Measurements from ENCODE around the gene FAM120B.

FAM120B gene

DNA sequence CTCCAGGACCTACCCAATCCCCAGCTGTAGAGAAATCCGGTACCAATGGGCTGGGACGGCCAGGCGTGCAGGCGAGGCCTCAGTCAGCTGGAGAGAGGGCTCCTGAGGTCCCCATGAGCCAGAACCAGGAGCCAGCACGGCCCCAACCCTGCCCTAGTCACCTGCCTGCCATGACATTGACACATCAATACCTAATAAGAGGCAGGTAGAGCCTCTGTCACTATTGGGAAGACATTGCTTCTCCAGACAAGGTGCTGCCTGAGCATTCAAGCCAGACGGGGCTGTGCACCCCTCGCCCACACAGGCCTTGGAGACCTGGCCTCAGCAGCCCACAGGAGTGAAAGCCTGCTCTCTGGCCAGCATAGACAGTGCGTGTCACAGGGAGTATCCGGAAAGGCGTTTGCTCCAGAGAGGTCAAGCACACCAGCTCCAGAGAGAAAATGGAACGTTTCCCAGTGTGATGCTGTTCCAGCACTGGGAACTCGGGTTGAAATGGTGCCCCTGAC lies 19.1 kb upstream of the FAM120B start:
- DNase-seq: no peak

DNA sequence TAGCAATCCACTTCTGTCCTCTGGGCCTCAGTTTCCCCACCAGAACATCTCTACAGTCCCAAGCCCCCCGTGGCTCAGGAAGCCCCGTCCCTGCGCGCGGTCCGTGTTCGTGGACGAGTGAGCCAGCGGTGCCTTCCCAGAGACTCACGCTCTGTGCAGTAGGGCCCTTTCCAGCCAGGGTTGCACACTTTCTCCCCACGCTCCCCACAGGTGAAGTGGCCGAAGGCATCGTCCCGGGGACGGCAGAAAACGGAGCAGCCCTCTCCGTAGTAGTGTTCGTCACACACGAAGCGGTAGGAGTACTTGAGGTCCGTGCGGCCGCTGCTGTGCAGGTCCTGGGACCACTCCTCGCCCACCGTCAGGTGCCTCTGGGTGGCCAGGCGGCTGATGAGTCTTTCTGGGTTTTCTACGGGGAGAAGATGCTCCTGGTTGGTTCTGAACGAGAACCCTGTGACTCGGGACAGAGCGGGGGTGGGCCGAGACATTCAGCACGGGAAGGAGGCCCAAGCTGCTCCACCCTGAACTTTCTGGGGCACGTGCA lies 18.4 kb upstream of the FAM120B start:
- DNase-seq: no peak

DNA sequence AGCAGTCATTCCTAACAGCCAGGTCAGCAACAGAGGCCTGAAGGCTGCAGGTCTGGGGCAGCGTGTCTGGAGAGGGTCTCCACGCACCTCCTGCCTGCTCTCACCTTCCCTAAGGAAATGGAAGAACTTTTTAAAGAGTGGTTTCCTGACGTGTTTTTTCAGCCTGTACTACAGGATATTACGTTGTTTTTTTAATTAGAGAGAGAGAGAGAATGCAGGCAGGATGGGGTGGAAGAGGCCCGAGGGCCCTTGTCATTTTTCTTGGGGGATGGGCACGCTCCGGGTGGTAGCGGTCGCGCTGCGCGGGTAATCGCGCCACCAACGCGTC lies 17.7 kb upstream of the FAM120B start:
- DNase-seq: no peak

DNA sequence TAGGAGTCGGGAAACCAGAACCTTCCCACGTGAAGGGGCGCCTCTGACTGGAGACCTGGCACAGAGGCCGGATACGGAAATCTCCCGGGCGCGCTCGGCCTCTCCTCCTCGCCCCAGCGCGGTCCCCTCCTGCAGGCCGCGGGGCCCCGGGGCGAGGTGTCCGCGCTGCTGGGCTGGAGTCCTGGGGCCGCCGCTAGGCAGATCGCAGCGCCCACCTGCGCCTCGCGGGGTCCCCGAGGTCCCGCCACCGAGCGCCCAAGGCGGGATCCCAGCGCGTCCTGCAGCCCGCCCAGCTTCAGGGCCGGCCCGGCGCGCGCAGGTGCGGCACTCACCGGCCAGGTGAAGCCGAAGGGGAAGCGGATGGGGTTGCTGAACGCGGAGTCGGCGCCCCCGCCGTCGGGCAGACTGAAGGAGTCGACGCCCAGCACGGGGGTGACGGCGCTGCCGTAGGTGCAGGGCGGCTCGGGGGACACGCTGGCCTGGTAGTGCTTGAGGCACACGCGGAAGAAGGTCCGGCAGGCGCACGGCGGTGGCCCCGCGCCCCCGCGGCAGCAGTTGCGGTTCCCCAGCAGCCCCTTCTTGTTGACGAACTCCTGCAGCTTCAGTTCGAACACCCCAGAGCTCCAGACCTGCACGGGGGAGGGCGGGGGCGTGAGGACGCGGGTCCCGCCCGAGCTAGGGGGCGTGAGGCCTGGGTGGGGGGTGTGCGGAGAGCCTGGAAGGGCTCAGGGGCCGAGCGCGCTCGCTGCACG lies 17.2 kb upstream of the FAM120B start:
- DNase-seq: no peak

DNA sequence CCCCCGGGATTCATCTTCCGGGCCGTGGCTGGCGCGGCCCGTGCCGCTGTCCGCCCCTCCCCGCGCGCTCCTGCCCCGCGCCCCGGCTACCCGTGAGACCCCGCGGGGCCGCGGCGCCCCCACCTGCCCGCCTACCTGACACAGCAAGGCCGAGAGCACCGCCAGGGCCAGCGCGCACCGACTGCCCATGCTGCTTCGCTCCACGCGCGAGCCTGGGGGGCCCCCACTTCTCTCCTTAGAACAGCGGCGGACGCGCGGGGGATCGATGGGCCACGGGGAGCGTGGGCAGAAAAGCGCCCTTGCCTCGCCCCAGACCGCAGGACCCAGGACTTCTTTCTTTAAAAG lies 16.6 kb upstream of the FAM120B start:
- no peak for DNase-seq

DNA sequence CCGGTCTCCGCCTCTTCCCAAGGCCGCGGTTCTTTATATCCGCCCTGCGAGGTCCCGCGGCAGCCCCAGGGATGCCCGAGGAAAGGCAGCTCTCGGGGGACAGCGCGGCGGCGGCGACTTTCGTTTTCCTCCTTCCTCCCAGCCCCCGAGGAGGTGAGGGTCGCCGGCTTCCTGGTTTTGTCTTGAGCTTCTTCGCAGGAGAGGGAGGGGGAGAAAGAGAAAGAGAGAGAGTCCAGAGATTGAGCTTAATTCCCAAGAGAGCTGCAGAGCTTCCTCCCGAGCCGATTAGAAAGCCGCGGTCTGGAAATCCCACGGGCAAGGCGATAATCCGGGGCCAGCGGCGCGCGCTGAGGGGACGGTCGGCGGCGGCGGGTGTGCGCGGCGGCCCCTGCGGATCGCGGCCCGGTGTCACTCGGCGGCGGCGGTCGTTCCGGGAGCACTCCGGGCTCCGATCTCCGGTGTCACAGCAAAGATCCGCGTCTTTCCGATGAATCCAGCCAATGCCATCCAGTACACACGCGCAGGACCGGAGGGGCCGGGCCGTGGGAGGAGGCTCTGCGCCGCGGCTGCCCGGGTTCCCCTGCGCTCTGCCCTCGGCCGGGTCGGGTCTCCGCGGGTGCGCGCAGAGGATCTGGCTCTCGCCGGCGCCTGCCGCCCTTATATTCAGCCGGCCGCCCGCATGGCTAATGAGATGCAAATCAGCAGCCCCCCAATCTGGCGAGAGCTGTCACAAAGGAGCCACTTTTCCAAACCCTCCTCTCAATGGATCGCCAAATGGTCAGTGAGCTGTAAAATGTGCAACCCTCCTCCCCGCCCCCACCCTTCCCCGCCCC lies 16.0 kb upstream of the FAM120B start, which contains the start of gene DLL1:
Gene DLL1, minus strand, starts transcription at position 783 of the 833 bp plus-strand sequence. CDS start 939 bp downstream, outside the sequence.
- DNase-seq: no peak

DNA sequence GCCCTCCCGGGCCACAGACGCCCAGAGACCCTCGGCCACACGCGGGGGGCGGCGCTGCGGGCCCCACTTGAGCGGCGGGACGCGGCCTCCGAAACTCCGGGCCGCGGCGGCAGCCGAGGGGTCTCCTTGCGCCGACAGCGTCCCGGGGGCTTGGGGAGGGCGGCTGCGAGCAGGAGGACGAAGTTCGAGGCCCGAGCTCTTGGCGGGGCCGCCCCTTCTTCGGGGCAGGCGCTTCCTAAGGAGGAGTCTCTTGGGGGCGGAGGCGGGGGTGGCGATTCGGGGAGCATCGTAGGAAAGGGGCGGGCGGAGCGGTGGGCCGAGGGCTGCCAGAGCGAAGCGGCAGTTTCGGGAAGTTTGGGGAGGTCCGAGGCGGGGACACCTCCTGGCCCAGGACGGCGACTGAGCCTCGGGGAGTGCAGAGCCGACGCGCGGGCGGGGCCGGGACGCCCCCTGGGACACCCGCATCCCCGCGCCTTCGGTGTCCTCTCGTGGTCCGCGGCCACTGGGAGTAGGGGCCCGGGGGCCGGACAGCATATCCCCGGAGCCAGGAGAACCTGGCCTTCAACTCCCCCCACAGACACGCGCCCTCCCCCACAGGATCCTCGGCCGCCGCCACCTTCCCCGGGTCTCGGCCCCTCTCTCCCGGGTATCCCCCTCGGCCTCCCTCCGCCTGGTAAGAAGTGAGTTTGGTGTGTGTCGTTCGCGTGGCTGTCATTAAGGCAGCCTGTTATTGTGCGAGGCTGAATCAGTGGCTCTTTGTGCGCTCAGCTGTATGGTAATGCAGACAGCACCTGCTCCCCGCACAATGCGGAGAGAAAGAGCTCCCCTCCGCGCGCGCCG lies 15.1 kb upstream of the FAM120B start:
- no peak for DNase-seq

DNA sequence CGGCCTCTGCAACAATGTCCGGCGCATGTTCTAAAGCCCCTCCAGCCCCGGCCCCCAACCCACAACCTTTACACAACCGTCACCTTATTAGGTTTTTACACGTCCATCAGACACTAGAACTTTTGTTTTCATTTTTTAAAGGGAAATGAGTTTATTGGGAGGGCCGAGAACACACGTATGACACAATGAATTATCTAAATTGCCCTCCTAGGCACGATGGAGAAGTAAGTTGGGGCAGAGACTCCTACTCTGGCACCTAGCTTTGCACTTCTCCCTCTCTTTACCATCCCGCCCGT lies 14.5 kb upstream of the FAM120B start:
- DNase-seq: no peak

DNA sequence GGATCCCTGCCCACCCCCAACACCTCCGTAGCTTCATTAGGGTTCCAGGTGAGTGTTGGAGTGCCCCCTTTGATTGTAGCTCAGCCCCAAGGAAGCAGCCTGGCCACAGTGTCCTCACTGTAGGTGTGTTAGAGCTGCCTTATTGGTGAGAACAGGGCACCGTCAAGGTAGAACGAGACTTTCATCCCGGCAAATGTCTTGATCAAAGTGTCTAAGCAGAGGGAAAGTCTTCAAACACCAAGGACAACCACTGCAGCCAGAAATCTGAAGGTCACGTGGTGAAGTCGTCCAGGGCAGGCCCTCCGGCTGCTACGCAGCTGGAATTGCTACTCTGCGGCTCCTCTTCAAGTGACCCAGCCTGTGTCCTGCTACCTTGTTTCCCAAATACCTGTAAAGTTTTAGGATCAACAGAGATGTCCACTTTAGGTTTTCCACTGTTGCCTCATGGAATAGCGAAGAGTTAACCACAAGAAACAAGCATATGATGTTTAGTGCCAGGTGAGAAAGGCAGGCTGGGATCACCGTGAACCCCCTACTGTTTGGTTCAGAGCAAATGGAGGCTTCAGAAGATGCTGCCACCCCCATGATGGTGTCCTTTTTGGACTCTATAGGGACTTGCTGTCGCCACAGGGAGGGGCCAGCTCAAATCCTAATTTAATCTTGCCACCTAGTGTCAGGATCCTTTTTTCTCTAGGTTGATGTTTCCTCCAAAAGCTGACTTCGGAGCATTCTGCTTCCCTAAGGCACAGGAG lies 14.0 kb upstream of the FAM120B start:
- DNase-seq: no peak

DNA sequence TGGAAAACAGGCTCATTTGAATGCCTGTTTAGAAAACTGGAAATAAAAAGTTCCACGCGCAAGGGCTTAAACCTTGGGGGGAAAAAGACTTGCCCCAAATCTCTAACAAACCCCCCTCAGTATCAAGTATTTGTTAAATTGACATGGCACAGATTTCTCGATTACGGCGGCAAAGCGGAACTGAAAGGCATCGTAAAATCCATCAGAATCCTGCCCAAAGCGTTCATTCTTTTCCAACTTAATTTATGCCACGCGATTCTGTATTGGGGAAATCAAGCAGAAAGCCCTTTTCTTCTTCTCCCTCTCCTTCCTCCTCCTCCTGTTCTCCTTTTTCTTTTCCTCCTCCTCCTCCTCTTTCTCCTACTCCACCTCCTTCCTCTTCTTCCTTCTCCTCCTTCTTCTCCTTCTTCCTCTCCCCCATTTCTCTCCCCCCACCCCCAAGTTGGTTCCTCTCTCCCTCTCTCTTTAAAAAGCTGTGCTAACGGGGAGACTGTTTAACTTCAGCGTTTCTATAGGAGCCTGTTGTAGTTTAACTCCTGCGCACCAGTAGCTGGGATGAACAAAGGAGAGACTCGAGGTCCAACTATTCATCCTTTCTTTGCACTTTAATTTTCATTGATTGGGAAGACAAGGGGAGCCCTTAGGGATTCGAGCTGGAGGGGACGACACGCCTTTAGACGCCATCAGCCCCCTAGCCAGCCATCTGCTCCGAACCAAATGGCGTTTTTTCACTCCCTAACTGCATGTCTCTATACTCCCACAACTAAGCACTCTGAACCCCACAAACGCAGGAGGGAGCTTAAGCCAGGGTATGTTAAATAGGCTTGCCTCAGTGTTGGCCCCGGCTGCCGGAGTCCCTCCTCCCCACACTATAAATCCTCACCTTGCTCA lies 13.0 kb upstream of the FAM120B start:
- no peak for DNase-seq

DNA sequence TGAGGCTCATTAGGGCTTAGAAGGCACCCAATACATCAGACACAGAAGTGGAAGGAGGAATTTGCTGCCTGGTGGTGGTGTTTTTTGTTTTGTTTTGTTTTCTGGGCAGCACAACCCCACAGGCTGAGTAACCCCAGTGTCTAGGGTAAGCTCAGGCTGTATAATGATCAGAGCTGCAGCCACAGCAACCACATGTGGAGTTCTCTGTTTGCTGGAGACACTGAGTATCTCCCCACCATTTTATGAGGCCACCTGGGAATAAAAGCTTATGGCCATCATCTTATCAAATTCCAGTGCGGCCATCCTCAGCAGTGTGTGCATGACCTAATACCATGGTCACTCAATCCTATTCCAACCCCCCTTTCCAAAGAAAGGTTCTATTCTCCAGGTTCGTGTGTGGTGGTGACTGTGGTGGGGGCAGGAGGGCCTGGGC lies 12.2 kb upstream of the FAM120B start:
- no peak for DNase-seq

DNA sequence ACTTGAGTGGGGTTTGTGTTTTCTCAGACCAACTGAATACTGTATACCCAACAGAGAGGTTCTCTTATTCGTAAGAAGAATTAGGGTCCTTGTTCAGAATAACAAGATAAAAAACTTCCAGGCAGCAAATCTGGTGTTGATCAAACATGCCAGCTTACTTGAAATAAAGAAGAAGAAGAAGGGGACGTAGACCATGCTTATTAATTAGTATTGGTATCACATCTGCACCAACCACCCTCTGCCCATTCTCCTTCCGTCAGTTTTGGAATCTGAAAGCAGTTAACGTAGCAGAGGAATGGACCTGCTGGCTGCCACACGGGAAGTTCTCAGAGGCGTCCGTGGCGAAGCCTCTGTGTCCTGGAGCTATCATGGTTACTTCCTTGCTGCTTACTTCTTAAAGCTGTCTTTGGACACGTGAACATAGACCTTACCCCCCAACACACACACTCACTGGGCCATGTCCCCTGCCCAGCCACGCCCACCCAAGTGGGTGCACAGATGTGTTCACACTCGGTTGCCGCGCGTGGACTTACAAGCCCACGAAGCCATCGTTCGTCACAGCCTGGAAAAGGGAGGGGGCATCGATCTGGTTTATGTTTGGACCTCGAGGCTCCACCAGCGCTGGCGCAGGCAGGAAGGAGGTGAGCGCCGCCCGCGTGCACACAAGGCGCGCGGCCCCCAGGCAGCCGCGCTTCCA lies 11.6 kb upstream of the FAM120B start:
- no peak for DNase-seq

DNA sequence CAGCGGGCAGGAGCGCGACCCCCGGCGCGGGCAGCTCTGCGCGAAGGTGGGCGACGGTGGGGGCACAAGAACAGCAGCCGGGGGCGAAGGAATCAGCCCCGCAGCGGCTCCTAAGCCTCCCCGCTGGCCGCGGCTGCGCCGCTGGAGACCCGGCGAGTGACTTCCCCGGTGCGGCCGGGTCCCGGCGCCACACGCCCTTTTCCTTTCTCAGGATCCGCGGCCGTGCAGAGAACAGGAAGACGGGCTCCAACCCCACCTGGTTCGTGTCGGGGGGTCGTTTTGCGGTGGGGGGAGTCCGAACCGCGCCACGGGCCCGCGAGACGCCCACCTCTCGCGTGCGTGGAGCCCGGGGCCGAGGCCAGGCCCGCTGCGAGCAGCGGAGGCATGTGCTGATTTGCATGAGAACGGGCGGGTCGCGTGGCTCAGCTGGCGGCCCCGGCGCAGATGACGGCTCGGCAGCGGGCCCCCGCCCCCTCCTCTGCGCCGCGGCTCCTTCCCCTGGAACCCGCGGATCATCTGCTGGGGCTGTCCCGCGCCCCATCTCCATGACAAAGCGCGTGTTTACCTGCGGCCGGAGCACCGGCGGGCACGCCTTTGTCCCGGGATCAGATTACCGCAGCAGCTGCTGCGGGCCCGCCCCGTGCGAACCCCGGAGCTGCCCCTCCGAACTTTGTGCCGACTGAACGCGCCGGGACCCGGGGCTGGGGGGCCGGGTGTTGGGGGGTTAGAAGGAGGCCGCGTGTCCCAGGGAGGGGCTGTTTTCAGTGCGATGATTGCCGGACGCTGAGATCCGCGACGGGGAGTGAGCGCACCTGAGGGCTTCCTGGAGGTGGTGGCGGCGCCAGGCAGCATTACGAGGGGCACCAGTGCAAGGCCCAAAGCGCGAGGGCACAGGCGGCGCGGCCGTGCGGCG lies 10.8 kb upstream of the FAM120B start:
- no peak for DNase-seq

DNA sequence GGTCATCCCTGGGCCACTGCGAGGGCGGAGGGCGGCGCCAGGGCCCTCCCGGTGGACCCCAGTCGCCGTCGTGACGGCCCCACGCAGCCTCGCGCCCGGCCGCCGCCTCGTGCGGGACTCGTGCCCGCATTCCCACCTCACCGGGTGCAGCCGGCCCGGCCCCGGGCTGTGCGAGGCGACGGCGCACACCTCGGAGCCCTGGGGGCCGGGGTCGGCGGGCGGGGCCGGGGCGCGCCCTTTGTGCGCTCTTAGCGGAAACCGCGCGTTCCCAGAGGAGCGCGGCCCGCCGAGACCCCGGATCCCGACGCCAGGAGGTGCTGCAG lies 10.2 kb upstream of the FAM120B start:
- no peak for DNase-seq

DNA sequence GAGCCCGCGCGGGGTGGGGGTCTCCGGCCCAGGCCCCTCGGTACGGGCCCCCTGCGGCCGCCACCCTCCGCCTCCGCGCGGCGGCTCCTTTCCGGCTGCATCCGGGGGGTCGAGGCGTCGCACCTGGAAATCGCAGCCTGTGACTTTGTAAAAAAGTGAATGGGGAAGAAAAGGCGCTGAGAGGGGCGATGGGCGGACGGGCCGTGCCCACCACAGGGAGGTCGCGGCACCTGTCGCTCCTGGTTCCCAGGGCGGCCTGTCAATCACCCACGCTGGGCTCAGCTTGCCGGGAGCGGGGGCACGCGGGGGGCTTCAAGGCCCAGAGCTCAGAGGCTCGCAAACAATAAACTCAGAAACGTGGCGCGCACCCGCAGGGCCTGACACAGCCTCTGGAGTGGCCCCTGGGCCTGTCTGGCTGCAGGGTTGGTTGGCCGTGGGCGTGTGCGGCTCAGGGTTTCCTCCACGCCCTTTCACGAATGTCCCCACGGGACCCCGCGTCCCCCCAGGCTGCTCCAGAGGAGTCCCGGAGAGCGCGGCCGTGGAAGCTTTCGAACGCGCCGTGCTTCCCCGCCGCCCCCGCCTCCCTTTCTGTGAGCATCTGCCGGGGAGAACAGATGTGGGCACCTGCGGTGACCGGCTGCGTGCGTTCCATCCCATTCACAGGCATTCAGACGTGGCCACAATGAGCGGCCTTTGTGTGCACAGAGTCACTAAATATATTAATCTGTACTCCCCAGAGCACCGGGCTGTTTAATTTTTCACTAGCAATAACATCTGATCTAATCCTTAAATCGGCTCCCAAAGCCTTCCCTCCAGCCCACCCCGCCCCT lies 9.6 kb upstream of the FAM120B start:
- no peak for DNase-seq

DNA sequence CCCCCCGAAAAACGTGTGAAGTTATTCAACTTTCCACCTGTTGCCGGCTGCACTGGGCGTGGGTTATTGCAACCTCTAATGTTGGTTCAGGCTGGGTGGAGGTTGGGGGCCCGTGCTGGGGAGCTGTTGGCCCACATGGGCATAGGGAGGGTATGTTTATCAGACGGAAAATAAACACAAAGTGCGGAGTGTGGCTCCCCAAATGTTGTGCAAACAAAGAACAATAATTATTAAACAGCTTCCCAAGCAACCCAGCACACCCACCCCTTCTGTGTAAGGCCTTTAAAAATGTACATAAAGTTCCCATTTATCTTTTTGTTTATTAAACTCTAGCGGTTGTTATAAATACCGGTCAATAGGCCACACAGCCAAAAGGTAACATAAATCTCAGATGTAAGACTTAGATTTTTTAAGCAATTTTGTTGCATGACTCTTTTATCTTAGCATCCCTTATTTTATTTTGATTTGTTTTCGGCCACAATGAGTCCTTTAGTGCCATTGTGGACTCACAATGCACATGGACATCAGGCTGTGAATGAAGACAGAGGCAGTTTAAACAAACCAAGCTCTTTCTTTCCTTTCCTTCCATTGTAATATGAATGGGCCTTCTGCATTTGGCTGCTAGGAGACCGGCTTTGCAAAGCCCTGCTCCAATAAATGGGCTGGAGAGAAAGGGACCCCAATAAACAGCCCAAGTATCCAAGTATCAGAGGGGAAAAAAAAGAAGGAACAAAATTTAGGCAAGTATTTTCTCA lies 8.8 kb upstream of the FAM120B start:
- no peak for DNase-seq

DNA sequence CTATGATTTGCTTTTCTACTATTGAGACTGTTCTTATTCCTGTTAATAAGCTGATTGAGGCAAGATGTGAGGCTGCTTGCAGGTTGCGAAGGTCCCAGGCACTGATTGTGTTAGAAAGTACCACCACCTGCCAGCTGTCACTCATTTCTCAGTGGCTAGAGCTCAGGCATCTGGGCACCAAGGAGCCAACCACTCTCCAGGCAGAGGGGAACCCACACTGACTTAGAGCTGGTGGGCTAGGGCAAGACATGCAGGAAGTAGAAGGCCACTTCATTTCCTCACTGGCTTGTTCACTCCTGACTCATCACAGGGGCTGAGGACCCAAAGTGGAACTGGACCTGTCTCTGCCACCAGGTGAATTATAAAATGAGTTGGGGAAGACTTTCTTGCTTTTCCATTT lies 7.9 kb upstream of the FAM120B start:
- DNase-seq: no peak

DNA sequence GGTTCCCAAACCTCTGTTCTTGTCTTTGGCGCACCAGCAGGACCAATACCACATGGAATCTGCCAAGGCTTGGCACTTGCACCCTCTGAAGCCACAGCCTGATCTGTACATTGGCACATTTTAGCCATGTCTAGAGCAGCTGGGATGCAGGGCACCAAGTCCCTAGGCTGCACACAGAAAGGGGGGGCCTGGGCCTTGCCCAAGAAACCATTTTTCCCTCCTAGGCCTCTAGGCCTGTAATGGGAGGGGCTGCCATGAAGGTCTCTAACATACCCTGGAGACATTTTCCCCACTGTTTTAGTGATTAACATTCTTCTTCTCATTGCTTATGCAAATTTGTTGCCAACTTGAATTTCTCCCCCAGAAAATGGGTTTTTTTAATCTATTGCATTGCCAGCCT lies 5.4 kb upstream of the FAM120B start:
- no peak for DNase-seq

Measured in activated gamma-delta T cell (primary cell).